ENCODE measurements around the gene IL15RA.

- TF ChIP-seq, protein P1, sequence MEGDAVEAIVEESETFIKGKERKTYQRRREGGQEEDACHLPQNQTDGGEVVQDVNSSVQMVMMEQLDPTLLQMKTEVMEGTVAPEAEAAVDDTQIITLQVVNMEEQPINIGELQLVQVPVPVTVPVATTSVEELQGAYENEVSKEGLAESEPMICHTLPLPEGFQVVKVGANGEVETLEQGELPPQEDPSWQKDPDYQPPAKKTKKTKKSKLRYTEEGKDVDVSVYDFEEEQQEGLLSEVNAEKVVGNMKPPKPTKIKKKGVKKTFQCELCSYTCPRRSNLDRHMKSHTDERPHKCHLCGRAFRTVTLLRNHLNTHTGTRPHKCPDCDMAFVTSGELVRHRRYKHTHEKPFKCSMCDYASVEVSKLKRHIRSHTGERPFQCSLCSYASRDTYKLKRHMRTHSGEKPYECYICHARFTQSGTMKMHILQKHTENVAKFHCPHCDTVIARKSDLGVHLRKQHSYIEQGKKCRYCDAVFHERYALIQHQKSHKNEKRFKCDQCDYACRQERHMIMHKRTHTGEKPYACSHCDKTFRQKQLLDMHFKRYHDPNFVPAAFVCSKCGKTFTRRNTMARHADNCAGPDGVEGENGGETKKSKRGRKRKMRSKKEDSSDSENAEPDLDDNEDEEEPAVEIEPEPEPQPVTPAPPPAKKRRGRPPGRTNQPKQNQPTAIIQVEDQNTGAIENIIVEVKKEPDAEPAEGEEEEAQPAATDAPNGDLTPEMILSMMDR (conservative IDR thresholded peaks at IDR 0.05) = no peak
- no peak for TF ChIP-seq EZH2 (IDR thresholded peaks at IDR 0.05; ENCODE audit: low read depth)
Observed at GRCh38 chr10:5927306-5927705, 50.0 kb downstream of the IL15RA start.
